RPMI8226 (cell line): ENCODE data around the gene ZNF189.

Experiments
- DNase-seq: peaks from one replicate; pipeline ENCODE4 v3.0.0-alpha.2; 2015

Gene ZNF189

DNA sequence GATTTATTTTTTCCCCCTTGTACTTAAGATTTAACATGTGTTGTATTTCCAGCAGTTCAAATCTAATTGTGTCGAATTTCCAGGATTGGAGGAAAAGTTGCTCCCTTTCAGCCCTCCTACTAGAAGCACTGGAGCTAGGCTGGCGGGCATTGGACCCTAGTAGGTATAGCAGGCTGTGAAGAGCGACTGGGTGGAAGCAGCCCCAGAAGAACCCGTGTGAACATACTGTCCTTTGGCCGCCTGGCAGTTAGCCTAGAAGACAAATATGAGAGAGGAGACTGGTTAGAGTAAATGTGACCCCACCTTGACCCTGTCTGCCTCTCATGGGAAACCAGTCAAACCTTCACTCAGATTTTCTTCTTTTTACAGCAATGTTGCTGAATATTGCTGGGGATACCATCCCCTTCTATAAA, 23.0 kb downstream of the ZNF189 start:
- peak; percentile 23 for DNase-seq

DNA sequence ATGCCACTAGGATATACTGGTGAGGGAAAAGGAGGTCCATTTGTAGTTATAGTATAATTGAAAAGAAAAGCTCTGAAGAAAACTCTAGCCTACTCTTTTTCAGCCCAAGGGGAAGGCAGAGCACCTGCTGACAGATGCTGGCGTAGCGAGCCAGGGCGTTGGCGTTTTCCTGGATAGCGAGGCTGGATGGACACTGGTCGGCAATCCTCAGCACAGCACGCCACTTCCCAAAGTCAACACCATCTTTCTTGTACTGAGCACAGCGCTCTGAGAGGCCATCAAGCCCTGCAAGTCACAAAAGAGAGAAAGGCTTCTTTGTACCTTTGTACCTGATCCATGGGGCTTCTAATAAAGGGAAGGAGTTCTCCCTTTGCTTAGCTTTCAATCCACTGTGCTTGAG, 28.7 kb downstream of the ZNF189 start:
- no peak for DNase-seq

DNA sequence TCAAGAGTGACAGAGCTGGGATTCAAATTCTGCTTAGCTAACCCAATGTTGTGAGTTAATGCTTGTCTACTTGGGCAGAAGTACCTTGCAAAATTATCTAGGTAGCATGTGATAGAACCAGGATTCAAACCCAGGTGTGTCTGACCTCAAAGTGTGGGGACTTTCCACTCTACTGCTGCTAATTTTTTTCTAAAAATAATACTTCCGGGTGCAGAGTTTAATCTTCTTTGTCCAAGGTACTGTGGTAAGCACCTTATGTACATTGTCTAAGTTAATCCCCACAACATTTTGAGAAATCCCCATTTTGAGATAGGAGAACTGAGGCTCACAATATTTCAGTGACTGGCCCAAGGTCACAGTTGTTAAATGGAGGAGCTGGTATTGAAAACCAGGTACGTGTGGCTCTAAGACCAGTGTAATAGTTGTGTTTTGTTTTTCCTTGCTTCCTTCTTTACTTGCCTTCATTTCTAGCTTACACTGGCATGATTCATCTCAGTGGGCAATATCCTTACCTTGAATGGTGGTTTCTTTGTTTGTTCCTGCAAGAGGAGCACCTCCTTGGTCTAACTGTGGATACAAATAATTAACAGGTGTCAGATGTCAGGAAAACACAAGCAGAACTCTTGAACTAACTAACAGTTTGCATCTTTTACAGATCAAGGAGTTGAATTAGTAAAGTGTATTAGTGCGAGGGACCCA, 29.5 kb downstream of the ZNF189 start:
- DNase-seq, result peak; percentile 57

DNA sequence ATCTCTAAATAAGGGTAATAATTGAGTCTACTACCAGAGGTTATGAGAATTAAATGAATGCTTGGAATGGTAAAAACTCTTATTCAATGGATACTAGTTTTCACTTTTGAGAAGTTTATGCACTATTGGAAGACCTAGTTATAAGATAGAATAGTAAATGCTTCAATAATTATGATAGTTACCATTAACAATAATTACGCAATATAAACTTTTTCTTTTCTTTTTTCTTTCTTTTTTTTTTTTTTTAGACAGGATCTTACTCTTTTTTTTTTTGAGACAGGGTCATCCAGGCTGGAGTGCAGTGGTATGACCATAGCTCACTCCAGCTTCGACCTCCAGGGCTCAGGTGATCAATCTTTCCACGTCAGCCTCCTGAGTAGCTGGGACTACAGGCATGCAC, 30.3 kb downstream of the ZNF189 start:
- no peak for DNase-seq

DNA sequence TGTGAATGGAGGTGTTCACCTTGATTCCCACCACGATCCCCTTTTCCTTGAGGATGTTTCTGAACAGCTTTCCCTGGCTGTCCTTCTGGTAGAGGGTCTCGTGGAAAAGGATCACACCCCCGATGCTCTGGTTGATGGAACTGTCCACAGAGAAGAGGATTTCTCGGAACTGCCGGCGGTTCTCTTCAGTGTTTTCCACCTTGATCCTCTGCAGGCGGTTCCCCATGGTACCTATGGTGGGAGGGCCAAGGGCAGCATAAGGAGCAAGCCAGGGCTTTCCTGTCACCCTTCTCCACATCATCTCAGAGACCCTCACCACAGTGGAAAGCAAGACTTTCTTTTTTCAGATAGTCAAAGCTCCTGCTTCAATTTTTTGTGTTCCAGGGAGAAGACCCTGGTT, 31.1 kb downstream of the ZNF189 start:
- no peak for DNase-seq

DNA sequence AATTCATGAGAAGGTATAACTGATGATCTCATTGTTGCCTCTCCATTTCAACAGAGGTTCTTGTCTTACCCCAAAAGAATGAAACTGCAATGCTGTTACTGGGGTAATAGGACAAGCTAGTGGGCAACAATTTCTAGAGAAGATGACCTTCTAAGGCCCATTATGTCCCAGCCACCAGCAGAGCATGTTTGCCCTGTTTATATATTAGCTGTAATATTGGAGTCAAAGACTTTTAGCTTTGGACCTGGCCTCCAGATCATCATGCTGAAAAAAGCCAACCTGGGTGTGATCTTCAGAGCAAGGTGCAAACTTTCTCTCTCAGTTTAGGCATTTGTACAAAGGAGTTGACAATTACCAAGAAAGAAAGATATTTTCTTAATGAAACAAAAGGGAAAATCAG, 33.5 kb downstream of the ZNF189 start:
- no peak for DNase-seq

DNA sequence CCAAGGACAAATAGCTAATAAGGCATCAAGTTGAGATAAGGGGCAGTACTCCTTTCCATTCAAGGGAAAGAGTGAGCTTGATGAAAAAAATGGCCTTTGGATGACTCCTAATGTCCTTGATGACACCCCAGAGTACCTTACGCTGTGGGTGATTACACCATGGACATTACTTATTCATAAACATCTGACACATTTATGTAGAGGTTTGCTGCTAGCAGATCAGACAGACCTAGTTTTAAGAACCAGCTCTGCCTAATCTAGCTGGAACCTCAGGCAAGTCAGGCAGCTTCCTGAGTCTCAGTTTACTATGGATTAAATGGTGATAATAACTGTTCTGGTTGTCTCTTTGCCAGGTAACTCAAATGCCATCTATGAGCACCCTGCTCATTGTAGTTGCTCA, 34.1 kb downstream of the ZNF189 start:
- DNase-seq, result no peak

DNA sequence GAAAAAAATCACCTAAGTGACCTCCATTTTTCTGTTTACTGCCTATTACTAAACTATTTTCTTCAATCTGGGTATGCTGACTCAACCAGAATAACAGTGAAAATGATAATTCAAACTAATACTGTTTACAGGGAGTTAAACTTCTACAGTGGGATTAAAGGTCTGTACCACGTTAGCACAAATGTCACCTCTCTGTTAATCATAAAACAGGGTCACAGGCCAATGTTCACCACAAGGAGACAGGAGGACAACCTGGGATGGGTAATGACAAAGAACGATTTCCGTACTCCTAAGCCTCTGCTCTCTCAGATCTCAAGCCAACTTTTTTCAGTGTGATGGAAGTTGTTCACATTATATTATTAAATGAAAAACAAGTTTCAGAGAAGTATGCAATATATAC, 34.6 kb downstream of the ZNF189 start:
- no peak for DNase-seq

DNA sequence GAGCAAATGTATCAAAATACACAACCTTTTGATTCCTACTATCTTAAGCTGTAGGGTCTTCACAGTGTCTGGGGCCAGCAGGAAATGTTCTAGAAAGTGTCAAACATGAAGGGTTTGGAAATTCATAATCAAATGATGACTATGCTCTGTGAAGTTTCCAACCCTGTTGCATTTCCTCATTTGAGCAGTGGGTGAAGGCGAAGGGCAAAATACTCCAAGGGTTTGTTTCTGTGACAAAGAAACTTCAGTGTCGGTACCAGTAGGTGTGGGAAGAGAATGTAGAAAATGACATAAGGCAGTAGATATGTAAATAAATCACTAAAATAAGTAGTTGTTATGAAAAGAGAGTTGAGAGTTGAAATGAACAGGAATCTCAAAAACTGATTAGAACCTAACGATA, 36.3 kb downstream of the ZNF189 start:
- no peak for DNase-seq

DNA sequence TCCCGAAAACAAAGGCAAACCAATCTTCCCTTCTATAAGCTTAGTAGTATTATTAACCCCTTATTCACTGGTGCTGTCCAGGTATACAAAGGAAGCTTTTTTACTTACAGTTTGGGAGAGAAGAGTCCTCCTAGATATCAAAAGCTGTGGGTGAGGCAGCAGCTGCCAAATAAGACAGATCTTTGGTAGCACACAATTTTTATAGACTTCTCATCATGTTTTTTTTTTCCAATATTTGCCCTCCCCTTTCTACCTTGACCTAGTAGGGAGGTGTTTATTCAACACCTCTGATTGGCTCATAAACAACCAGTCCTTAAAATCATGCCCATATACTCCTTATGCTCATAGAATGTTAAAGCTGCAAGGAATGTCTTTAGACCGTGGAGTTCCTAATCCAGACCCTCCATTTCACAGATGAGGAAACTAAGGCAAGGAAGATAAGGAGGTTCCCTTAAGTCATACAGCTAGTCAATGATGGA, 37.0 kb downstream of the ZNF189 start, which contains the start of gene ALDOB:
Gene ALDOB, minus strand, starts transcription at position 174 of the 479 bp plus-strand sequence. CDS start 4,887 bp downstream, outside the sequence.
- no peak for DNase-seq

DNA sequence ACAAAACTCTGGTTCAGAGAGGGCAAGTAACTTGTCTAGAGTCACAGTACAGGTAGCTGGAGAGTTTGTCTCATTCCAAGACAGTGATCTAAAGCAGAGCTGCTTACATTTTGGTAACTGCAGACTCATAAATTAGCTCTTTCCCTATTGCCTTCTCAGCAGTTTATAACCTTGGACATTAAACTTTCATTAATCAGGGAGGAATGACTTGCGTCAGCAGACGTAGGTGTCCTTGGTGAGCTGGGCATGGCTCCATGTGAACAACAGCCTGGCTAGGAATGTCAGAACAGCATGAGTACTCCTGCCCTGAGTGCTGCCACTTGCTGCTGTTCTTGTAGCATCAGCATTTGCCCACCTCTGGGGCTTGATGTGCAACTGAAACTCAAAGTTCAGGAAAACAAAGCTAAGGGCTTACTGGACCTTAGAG, 39.2 kb downstream of the ZNF189 start:
- peak; percentile 28 for DNase-seq

DNA sequence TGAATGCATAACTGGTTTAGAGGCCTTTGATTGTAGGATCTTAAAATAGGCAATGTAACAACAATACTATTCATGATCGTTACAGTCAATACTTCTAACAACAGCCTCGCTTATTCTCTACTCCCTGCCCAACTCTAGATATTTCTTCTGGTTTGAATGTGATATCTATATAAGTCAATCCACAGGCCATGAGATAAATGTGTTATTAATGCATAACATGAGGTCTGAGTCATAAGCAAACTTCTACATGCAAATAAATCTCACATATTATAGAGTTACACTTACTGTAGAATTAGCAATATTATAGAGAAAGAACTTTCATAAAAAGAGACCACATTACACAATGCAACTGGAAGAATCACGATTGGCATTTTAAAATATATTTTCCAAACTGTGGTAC, 39.9 kb downstream of the ZNF189 start:
- no peak for DNase-seq

DNA sequence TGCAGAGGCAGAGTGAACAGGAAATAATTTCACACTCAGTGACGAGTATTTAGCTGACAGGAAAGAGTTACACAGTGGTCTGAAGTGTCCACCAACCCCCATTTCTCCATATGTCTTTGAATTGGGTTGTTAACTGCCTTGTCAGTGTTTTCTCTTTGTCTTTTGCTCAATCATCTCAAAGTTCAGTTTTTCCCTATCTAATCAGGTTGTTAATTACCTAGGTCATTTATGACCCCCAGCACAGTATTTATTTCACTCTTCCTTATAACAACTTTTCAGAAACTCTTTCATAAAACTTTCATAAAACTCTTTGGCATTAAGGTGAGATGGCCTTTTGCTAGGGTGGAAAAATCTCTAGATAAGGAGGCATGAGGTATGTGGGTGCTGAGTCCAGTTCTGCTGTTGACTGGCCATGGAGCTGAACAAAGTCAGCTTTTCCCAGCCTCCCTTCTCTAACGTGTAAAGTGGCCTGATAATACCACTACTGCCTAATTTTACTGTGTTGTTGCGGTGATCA, 42.1 kb downstream of the ZNF189 start:
- no peak for DNase-seq

DNA sequence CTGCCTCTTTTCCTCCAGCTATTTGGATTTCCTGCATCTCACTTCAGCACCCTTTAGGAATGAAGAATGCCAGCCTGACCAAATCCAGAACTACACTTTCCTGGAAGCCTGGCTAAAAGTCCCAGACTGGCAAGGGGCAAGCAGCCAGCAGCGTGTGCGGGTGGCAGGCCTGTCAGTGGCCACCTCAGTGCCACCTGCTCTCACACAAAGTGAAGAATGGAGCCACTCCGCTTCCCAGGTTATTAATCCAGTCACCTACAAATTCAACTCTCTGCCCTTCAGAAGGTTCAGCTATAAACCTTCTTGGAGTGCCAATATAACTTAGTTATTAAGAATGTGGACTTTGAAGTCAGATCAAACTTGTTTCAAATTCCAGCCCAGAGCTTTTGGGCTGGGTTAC, 43.7 kb downstream of the ZNF189 start:
- no peak for DNase-seq

DNA sequence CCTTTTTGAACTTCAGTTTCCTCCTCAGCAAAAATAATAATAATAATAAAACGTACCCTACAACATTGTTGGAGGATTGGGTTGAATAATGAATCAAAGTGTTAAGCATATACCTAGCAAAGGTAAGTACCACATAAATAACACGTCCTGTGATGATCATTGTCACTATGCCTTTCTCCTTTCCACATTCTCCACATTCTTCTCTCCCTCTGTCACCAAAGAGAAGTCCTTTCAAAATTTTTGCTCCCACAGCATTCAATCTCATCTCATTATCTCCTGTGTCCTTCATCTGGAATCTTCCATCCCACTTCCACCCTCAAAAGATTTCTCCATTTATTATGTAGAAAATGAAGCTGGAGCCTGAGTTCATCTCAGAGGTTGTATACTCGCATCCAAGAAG, 44.1 kb downstream of the ZNF189 start:
- no peak for DNase-seq

DNA sequence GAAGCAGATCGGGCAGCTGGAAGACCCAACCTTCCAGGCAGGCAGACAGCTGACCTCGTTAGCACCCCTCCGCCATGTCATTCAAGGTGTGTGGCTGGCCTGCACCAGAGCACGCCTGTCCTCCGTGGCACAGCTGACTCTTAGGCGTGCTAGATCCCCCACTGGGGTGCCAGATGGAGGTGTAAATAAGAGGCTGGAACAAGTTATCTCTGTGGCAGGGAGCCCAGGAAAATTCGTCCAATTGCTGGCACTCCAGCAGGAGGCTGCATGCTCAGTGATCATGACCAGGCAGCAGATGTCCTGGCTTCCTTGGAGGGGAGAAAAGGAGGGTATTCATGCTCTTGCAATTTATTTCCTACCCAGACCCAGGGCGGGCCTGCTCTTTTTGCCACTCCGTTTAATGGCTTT, 44.7 kb downstream of the ZNF189 start:
- no peak for DNase-seq

DNA sequence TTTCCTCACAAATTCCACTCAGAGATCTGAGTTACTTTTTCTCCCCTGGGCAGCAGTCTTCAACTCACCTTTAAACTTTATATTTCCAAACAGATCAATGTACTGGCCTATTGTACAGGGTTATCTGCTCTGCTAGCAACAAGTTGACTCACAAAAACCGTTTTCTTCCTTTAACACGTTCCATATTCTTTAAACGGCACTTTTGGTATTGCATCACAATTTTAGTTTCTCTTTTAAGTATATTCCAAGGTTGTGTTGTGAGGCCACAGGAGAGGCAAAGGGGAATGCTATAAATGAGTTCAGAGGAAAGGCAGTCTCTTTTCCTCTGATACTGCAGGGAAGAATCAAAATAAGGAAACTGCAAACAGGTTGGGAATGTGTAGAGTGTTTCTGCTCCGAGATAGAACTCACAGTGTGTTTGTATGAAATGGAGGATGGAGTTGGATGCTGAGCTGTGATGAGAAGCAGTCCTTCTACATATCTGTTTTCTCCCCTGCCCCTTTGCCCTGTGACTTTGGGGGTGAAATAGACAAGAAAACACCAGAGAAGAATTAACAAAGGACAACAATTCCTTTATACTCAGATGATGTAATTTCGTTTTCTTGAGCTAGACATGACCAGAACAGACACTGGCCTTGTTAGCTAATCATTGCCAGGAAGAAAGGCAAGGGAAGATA, 46.8 kb downstream of the ZNF189 start:
- DNase-seq, result no peak

DNA sequence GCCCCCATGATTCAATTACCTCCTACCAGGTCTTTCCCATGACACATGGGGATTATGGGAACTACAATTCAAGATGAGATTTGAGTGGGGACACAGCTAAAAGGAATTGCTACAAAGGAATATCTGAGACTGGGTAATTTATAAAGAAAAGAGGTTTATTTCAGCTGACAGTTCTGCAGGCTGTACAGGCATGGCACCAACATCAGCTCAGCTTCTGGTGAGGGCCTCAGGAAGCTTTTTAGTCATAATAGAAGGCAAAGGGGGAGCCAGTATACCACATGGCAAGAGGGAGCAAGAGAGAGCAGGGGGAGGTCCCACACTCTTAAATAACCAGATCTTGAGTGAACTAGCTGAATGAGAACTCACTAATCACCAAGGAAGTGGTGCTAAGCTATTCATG, 48.1 kb downstream of the ZNF189 start:
- DNase-seq, result no peak

DNA sequence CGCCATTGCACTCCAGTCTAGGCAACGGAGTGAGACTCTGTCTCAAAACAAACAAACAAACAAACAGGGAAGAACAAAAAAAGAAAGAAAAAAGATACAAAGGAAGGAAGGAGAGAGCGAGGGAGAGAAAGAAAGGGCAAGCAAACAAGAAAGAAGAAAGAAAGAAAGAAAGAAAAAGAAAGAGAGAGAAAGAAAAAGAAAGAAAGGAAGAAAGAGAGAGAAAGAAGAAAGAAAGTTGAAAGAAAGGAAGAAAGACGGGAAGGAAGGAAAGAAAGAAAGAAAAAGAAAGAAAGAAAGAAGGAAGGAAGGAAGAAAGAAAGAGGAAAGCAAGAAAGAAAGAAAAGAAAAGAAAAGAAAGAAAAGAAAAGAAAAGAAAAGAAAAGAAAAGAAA, 50.0 kb downstream of the ZNF189 start:
- no peak for DNase-seq

DNA sequence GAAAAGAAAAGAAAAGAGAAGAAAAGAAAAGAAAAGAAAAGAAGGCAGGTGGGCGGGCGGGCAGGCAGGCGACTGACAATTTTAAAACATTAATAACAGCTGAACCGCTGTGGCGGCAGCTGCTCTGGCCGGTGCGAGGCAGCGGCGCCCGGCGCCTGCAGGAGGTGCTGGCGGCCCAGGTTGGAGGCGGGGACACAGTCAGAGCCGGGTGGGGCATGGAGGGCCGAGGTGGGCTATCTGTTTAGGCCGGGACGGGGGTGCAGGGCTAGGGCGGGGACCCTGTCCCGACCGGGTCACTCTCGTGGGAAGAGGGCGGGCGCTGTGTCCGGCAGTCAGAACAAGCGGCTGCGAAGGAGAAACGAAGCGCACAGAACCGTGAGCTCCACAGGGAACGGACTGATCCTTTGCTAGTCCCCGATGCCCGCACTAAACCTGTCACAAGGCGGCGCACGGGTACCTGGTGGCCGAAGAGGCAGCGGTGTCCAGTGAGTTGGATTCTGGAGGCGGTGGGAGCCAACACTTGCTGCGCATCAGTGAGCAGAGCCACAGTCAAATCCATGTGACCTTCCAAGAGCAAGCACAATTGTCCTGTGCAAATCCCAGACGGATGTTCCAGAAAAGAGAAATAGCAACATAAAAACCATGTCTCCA, 50.5 kb downstream of the ZNF189 start:
- peak; percentile 71 for DNase-seq

DNA sequence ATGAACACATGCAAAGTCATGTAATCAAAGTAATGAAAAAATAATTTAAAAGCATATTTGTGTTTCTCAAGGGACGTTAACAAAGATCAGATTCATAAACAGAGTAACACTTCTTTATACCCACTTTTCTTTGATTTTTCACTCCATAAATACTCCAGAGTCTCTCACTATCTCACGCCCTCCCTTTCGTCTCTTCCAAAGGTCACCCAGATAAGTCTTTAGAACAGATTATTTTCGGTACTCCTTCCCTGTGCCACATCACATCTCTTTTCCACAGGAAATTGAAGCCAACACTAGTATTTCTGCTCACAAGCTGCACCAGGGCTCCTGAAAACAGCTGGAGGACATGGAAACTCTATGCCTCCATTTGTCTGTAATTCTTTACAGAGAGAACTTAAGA, 52.3 kb downstream of the ZNF189 start:
- no peak for DNase-seq

DNA sequence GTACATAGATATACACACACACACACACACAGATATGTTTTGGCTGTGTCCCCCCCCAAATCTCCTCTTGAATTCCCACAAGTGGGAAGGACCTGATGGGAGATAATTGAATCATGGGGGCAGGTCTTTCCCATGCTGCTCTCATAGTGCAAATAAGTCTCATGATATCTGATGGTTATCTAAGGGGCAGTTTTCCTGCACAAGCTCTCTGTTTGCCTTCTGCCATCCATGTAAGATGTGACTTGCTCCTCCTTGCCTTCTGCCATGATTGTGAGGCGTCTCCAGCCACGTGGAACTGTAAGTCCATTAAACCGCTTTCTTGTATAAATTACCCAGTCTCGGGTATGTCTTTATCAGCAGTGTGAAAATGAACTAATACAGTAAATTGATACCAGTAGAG, 52.8 kb downstream of the ZNF189 start:
- DNase-seq, result no peak

DNA sequence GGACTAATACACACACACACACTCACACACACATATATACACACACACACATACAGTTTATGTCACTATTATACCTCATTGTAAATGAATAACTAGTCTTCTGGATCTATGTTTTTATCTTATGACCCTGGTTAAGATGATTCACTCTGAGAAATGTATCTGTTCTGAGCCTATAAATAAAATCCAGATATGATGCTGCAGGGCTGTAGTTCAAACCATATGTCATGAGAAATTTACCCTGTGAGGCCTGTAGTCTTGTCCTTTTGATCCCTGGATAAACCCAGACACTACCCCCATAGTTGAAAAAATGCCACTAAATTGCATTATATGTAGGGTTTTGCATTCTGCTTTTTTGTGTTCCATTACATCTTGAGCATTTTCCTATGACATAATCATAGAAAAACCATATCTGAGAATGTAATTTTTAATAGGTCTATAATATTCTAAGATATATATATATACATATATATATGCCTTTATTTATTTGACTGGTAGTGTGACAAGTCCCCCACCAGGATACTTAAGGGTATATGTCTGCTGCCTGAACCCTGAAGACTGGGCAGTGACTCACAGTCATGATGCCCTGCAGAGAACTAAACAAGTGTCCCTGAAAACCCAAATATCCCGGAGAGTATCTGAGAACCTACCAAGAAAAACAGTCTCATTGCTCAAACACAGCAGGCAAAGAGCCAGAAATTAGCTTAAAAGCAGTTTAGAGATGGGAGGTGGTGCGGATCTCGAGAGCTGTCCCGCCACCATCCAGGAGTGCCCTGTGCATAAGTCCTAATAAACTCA, 55.3 kb downstream of the ZNF189 start:
- DNase-seq, result no peak
